OCI-LY7 (cell line): ENCODE data around the gene TRAF1.

Experiments used
- EZH2phosphoT487 ChIP-seq: fragments of 200-600 bp; sonication (generic); IDR thresholded peaks from 2 replicates; pipeline ENCODE4 v1.6.1; 2018; ENCODE audit warnings: low read depth, borderline replicate concordance, mild to moderate bottlenecking, mixed run types, antibody characterized with exemption, low read length, moderate library complexity, mixed read lengths
- TF ChIP-seq, protein P1 (sequence below): fragments of 200-600 bp; sonication (generic); conservative IDR thresholded peaks from 2 replicates; pipeline ENCODE4 v1.5.1; 2014; ENCODE audit warnings: mild to moderate bottlenecking, antibody characterized with exemption, low read length, moderate library complexity, mixed read lengths

GRCh38 chr9:120875643-120875953 lies 51.0 kb downstream of the TRAF1 start:
- TF ChIP-seq, protein P1, sequence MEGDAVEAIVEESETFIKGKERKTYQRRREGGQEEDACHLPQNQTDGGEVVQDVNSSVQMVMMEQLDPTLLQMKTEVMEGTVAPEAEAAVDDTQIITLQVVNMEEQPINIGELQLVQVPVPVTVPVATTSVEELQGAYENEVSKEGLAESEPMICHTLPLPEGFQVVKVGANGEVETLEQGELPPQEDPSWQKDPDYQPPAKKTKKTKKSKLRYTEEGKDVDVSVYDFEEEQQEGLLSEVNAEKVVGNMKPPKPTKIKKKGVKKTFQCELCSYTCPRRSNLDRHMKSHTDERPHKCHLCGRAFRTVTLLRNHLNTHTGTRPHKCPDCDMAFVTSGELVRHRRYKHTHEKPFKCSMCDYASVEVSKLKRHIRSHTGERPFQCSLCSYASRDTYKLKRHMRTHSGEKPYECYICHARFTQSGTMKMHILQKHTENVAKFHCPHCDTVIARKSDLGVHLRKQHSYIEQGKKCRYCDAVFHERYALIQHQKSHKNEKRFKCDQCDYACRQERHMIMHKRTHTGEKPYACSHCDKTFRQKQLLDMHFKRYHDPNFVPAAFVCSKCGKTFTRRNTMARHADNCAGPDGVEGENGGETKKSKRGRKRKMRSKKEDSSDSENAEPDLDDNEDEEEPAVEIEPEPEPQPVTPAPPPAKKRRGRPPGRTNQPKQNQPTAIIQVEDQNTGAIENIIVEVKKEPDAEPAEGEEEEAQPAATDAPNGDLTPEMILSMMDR, result no peak
- TF ChIP-seq EZH2phosphoT487, result no peak
